NCI-H748 treated with DMSO at 0.1 percent for 48 hours (cell line): ENCODE measurements around the gene SLC19A3.
"Not testable (repeated sequence)": the region's sequence is repeated elsewhere in the genome, so short reads cannot be mapped to it uniquely, and the experiment has no call there.

Source experiments
- DNase-seq: peaks from one replicate; lab custom pipeline; 2025; lab: John Stamatoyannopoulos, UW

SLC19A3 gene

GRCh38 chr2:227703280-227703732, 14.5 kb downstream of the SLC19A3 start:
- no peak for DNase-seq

DNA sequence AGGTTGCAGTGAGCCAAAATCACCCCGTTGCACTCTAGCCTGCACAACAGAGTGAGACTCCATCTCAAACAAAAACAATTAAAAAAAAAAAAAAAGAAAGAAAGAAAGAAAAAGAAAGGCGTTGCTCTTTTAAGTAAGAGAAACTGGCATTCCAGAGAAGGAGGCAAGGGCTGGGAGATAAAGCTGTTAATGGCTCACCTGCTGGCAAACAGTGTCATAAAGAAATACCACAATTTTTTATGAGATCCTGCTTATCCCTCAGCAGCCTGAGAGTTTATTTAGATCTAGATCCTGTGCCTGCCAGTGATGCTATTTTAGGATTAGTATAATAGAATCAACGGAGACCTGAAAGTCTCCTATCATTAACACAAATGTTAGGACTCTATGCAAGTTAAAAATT, 16.3 kb downstream of the SLC19A3 start:
- DNase-seq, result no peak

DNA sequence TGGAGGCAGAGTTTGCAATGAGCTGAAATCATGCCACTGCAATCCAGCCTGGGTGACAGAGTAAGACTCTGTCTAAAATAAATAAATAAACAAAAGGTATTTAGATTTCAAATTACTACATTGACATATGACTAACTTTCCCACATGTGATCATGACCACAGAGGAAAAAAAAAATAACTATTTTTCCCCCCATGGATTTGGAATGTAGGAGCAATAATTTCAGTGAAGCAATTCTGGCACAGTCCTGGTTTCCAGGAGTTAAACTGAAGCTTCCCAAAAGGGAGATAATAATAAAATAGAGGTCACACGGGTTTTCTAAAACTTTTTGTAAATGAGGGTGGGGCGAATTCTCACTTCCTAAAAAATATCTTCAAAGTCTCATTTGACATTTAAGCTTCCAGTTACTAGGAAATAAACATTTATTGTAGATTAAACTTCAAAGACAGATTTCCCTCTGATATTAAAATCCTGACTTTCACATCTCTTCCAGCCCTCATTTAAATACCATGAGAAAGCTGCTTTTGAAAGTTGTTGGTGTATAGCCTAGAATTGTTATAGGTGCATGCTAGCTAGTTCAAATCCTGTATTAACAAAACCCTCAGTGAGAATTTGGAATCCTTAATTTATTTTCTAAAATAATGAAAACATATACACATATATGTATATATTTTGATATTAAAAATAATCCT, 20.7 kb downstream of the SLC19A3 start:
- no peak for DNase-seq

GRCh38 chr2:227687189-227687588, 30.6 kb downstream of the SLC19A3 start:
- no peak for DNase-seq

- no peak for DNase-seq
Observed at GRCh38 chr2:227684258-227684657, 33.6 kb downstream of the SLC19A3 start.

DNA sequence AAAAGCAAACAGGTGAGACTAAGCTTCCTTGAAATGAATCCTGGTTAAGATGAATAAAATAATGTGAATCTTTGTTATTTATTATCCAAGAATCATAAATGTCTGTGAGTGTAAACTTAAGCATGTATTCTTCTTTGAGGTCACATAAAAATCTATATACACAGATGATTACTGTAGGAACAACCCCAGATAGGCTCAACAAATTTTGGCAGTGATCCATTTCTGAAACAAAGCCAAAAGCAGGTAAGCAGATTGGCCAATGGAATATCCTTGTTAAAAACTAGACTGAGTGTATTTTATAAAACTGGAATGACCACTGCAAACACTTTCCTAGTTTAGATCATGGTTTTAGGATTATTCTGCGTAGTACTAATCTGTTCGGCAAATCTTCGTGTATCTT, 39.9 kb downstream of the SLC19A3 start:
- DNase-seq, result no peak

- DNase-seq, result no peak
Observed at GRCh38 chr2:227674485-227674884, 43.3 kb downstream of the SLC19A3 start.

DNA sequence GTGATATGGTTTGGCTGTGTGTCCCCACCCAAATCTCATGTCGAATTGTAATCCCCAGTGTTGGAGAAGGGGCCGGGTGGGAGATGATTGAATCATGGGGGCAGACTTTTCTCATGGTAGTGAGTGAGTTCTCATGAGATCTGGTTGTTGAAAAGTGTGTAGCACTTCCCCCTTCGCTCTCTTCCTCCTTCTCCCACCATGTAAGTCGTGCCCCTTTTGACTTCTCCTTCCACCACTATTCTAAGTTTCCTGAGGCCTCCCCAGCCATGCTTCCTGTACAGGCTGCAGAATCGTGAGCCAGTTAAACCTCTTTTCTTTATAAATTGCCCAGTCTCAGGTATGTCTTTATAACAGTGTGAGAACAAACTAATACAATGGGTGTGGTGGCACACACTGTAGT, 44.2 kb downstream of the SLC19A3 start:
- DNase-seq, result not testable (repeated sequence)

DNA sequence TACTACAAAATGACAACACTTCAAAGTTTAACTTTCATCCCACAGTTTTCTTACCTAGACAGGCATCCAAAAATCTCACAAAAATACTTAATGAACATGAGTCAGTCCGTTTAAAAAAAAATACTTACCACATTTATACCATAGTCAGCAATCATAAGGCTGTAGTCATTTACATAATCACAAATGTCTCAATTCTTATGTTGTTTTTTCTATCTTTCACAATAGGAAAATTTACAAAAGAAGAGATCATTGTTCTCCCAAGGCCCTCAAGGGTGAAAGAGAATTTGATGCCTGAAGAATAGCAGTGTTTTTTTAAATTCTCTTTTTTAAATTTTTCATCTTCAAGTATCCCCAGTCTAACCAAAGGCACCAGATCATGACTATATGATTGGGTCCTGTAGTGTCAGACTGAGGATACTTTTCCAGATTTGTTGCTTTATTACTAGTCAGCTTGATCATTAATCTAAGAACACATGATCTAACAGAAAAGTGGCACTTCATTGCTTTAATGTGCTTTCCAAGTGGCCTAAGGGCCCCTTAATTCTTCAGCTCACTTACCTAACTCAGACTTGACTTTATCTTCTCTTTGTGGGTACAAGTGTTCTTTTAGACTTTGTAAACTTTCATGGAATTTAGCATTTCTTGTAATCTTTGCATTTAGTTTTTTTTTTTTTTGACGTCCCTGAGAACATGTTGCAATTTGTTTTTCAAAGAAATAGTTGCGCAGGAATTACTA, 46.5 kb downstream of the SLC19A3 start:
- no peak for DNase-seq

DNA sequence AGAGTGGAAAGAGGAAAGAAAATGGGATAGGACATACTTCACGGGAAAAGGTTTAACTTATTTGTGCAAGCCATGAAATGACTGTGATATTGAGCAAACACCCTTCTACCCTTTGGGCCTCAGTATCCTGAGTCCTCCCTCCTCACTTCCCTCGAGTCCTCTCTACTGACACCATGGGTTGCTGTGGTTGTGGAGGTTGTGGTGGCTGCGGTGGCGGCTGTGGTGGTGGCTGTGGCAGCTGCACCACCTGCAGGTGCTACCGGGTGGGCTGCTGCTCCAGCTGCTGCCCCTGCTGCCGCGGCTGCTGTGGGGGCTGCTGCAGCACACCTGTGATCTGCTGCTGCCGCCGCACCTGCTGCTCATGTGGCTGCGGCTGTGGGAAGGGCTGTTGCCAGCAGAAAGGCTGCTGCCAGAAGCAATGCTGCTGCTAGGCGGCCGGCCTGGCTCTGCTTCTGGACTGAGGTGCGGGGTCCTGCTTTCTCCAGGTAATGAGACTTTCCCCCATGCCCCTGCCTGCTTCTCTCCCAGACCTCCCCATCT, 51.1 kb downstream of the SLC19A3 start, which contains the start of gene SCYGR5:
TSS of gene SCYGR5 (plus strand) at position 174 of the 540 bp plus-strand sequence. CDS start at position 174, 0 bp downstream.
- not testable (repeated sequence) for DNase-seq

- no peak for DNase-seq
Observed at GRCh38 chr2:227665189-227665940, 52.5 kb downstream of the SLC19A3 start.

DNA sequence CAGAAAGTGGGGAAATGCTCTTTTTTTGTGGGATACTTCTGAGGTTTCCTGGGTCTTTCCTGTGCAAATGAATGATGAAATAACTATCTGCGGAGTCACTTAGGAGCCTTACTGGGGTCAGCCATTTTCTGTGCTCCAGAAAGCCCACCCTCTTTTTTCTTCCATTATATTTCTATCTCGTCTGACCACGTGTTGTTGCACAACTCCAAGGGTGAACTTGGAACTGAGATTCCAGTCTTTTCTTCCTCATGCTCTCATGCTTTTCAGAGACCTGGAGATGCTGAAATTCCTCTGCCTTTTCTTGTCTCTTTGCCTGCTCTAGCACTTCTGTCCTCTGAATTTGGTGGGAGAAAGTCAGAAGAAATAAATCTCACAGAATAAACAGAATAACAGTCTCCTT, 56.0 kb downstream of the SLC19A3 start:
- DNase-seq, result no peak

- DNase-seq, result no peak
Observed at GRCh38 chr2:227661025-227661649, 56.7 kb downstream of the SLC19A3 start.

DNA sequence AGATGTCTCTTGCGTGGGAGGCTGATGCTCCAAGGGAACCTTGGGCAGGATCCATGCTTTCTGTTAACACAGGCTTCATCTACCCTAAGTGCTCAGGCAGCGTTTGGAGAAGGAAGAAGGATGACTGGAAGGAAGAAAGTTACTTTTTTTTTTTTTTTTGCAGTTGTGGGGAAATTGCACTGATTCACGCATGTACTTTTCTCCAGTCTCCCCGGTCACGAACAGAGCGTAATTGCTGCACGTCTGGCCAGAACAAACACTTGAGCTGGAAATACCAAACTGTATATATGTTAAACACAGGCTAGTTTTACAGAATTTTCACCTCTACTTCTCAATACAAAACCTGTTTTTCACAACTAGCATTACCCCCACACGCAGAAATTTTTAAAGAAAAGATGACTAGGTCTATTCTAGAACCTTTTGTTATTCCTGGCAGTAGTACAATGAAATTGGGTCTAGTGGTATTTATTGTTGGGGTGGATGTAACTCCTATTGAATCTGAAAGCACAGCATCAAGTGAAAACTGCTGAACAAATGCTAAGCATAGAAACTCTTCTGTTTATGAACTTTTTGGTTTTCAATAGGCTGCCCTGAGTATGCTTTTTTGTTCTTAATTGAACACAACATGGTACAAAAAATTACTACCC, 60.5 kb downstream of the SLC19A3 start:
- no peak for DNase-seq

DNA sequence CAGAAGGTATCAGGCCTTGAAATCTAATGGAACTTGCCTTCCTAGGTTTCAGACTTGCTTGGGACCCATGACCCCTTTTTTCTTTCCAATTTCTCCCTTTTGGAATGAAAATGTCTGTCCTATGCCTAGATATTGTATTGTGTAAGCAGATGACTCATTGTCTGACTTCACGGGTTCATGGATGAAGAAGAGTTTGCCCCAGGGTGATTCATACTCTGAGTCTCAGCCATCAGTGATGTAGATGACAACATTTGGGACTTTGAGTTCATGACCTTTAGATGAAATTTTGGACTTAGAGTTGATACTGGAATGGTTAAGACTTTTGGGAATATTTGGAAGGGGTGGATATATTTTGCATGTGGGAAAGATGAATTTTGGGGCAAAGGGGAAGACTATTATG, 62.4 kb downstream of the SLC19A3 start:
- DNase-seq, result no peak

DNA sequence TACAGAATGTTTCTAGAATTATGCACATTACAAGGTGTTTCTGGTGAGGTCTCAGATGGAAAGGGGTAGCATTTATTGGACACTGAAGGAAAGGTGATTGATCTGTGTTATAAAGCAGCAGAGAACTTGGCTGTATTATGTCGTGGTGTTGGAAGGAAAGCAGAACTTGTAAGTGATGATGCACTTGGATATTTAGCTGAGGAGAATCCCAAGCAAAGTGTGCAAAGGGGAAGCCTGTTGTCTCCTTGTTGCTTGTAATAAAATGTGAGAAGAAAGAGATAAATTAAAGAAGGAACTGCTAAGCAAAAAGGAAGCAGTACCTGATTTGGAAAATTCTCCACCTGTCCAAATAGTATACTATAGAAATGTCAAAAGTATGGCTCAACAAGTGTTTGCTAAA, 63.4 kb downstream of the SLC19A3 start:
- DNase-seq, result no peak

DNA sequence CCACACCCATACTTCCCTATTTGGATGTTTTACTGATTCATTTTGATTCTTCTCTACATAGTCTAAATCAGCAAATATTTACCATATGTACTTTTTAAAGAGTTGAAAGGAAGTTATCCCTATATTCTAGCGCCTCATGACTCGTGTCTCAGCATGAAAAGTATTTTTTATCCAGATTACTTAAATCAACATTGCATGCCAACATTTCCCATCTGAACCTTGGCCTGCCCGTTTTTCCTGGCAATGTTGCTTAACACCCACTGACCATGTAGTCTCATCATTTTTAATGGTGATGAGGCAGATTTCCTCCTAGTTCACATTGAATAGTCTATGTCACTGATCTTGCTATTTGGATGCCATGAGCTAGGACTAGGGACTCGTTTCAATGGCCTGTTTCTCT, 64.4 kb downstream of the SLC19A3 start:
- DNase-seq, result no peak

GRCh38 chr2:227643990-227644551, 73.8 kb downstream of the SLC19A3 start:
- DNase-seq, result no peak

DNA sequence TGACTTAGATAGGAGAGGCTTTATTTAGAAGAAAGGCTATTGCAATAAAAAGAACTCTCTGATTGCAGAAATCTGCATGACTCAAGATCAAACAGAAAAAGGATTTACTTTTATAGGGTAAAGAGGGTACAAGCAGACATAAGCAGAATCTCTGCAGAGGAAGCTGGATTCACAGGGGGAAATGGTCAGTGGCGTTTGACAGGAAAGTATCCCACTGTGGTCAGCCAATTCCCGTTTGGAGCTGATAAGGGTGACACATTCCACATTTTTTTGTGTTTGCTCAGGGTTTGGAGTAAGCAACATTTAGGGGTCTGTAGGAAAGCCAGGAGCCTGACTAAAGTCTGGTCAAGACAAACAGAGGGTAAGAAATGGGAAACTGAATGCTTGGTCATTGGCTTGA, 75.2 kb downstream of the SLC19A3 start:
- no peak for DNase-seq

GRCh38 chr2:227634201-227634600, 83.6 kb downstream of the SLC19A3 start:
- DNase-seq, result no peak
